ENCODE measurements around the gene TPP1.

DNA sequence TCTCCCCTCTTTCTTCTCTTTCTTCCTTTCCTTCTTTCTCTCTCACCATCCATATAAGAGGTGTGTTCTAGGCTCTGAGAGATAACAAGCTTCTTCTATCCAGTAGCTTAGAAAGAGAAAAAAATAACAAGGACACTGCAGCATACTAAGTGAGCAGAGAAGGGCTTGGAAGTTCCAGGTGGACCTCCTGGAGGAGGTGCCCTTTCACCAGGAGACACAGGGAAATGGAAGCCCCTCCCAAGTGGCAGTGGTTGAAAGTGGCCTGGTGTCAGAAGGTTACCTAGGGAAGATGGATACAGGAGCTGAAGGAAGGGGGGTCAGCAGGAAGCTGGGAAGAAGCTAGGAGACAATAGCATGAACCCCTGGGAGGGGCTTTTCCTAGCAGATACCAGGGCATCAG, 30.9 kb upstream of the TPP1 start:
- TF ChIP-seq, protein P1, sequence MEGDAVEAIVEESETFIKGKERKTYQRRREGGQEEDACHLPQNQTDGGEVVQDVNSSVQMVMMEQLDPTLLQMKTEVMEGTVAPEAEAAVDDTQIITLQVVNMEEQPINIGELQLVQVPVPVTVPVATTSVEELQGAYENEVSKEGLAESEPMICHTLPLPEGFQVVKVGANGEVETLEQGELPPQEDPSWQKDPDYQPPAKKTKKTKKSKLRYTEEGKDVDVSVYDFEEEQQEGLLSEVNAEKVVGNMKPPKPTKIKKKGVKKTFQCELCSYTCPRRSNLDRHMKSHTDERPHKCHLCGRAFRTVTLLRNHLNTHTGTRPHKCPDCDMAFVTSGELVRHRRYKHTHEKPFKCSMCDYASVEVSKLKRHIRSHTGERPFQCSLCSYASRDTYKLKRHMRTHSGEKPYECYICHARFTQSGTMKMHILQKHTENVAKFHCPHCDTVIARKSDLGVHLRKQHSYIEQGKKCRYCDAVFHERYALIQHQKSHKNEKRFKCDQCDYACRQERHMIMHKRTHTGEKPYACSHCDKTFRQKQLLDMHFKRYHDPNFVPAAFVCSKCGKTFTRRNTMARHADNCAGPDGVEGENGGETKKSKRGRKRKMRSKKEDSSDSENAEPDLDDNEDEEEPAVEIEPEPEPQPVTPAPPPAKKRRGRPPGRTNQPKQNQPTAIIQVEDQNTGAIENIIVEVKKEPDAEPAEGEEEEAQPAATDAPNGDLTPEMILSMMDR (IDR thresholded peaks at IDR 0.05): no peak
- TF ChIP-seq ZFX (IDR thresholded peaks at IDR 0.05; ENCODE audit: borderline replicate concordance): no peak

All from 22Rv1 (cell line).